ENCODE data around the gene REV1. TPM values are rescaled to one million over a fixed set of nuclear protein-coding genes. Genes with fewer than 3 reads are reported as not detected.
A peak's percentile ranks its signal among the peaks of the same experiment; 100 is the strongest.

Gene REV1
- total and polyA plus RNA-seq, 2 experiments from 2014 or later, result 32.9 to 46.7 TPM

- Mint-ChIP-seq H3K36me3 (ENCODE audit: low read depth) (peaks cover 93% of the 10 kb centered on the region), H3K4me1 (peaks cover 28% of the 10 kb centered on the region), H3K27me3 (ENCODE audit: insufficient read depth, low read depth, poor library complexity) (peaks cover 10% of the 10 kb centered on the region), H3K27ac (0 out of 2 replicates have a peak overlapping the region, but pooled peaks have one; percentile 13), H3K9me3 (no peaks in the 10 kb centered on the region), H3K4me3 (no peak overlapping the region)
- Histone ChIP-seq H4K20me1 (replicated peaks; ENCODE audit: insufficient read depth) (no peaks in the 10 kb centered on the region; the same call in 1 of the 2 replicates), H3K4me2 (no peak overlapping the region), H3K27ac (ENCODE audit: low read depth) (no peak overlapping the region), H3F3A (replicated peaks; ENCODE audit: low read depth) (no peaks in the 10 kb centered on the region), H3K79me2 (replicated peaks; ENCODE audit: insufficient read depth) (no peaks in the 10 kb centered on the region), H3K9me2 (ENCODE audit: insufficient read depth) (no peaks in the 10 kb centered on the region), H3K36me3 (ENCODE audit: insufficient read depth) (peaks cover 72% of the 10 kb centered on the region), H2AFZ (no peak overlapping the region), H3K4me1 (ENCODE audit: insufficient read depth) (no peaks in the 10 kb centered on the region), H3K27me3 (ENCODE audit: insufficient read depth) (no peaks in the 10 kb centered on the region), H3K4me3 (no peak overlapping the region)
- no peak for TF ChIP-seq STAT1 (IDR thresholded peaks at IDR 0.05; ENCODE audit: unreplicated experiment)
- TF ChIP-seq EZH2phosphoT487 (IDR thresholded peaks at IDR 0.05; ENCODE audit: unreplicated experiment), result no peak
- TF ChIP-seq ZNF462 (CRISPR knock-in tag; IDR thresholded peaks at IDR 0.05), result no peak
- no peak for TF ChIP-seq ZNF114 (CRISPR knock-in tag; IDR thresholded peaks at IDR 0.05)
- TF ChIP-seq CTCF (conservative IDR thresholded peaks at IDR 0.05; ENCODE audit: low read depth in 2 of 2), result no peak
- no peak for TF ChIP-seq POLR2AphosphoS5 (IDR thresholded peaks at IDR 0.05; ENCODE audit: low read depth)
- no peak for TF ChIP-seq CREB1 (CRISPR knock-in tag; IDR thresholded peaks at IDR 0.05; ENCODE audit: low read depth)
- TF ChIP-seq JUNB (IDR thresholded peaks at IDR 0.05; ENCODE audit: unreplicated experiment), result no peak
- TF ChIP-seq EZH2 (IDR thresholded peaks at IDR 0.05; ENCODE audit: low read depth, unreplicated experiment), result no peak
- no peak for TF ChIP-seq NANOG (IDR thresholded peaks at IDR 0.05; ENCODE audit: borderline replicate concordance)
- TF ChIP-seq REST (IDR thresholded peaks at IDR 0.05; ENCODE audit: unreplicated experiment), result no peak
- DNase-seq (ENCODE audit: low spot score) (no peak), ATAC-seq (no peak)
Measured at GRCh38 chr2:99401841-99402240, 88.0 kb downstream of the REV1 start.

Measured in GM23338 (cell line).